ENCODE data around the gene USP33. TPM values are rescaled to one million over a fixed set of nuclear protein-coding genes. Genes with fewer than 3 reads are reported as not detected.
A peak's percentile ranks its signal among the peaks of the same experiment; 100 is the strongest.
"Not testable (repeated sequence)": the region's sequence is repeated elsewhere in the genome, so short reads cannot be mapped to it uniquely, and the experiment has no call there.

USP33 gene
- total and polyA plus RNA-seq, 2 experiments from 2014 or later = 54.2 to 77.6 TPM

DNA sequence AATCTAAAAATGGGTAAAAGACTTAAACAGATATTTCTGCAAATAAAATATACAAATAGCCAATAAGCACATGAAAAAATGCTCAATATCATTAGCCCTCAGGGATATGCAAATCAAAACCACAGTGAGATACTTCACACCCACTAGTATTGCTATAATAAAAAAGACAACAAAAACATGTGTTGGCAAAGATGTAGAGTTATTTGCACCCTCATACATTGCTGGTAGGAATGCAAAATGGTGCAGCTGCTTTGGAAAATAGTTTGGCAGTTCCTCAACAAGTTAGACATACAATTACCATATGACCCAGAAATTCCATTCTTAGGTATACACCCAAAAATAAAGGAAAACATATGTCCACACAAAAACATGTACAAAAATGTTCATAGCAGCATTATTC is 107.4 kb downstream of the USP33 start:
- no peak overlapping the region for H2AFZ ChIP-seq
- H3K4me1 ChIP-seq (ENCODE audit: insufficient read depth) = peaks cover 22% of the 10 kb centered on the region
- H3K4me3 ChIP-seq = no peak overlapping the region
- H3K27me3 ChIP-seq (replicated peaks; ENCODE audit: insufficient read depth) = no peaks in the 10 kb centered on the region
- TF ChIP-seq EZH2phosphoT487 (IDR thresholded peaks at IDR 0.05; ENCODE audit: insufficient read depth, low read depth) (no peak), EZH2 (IDR thresholded peaks at IDR 0.05; ENCODE audit: insufficient read depth, poor library complexity, severe bottlenecking) (no peak)
- peak; percentile 76 for DNase-seq
- peak overlapping the region; percentile 21 for H3K4me2 ChIP-seq (ENCODE audit: unreplicated experiment)
- H3K27ac ChIP-seq = peak overlapping the region; percentile 62
- H3K9me3 ChIP-seq (ENCODE audit: low read depth) = no peaks in the 10 kb centered on the region
- in situ Hi-C loops (cut with MboI) = no loop called here
- no peaks in the 10 kb centered on the region for H4K20me1 ChIP-seq (ENCODE audit: insufficient read depth)
- peaks cover 14% of the 10 kb centered on the region for H3K36me3 ChIP-seq (ENCODE audit: low read depth)
- H3K9me2 ChIP-seq (ENCODE audit: insufficient read depth) = no peaks in the 10 kb centered on the region
- peaks cover 100% of the 10 kb centered on the region for H3K79me2 ChIP-seq (ENCODE audit: insufficient read depth)
- H3K9ac ChIP-seq = no peak overlapping the region
- H3F3A ChIP-seq (ENCODE audit: insufficient read depth) = peaks cover 50% of the 10 kb centered on the region

DNA sequence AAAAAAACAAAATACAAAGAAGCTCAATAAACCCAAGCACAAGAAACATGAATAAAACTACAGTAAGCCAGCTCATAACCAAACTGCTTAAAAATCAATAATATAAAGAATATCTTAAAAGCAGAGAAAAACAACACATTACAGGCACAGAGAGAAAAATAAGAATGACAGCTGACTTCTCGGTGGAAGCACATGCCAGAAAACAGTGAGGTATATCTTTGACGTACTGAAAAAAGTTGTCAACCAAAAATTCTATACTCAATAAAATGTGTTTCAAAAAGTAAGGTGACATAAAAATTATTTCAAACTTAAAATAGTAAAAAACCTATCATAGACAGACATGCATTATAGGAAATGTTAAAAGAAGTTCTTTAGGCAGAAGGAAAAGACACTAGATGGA is 110.5 kb downstream of the USP33 start:
- Histone ChIP-seq H4K20me1 (ENCODE audit: insufficient read depth) (no peaks in the 10 kb centered on the region), H3K27me3 (replicated peaks; ENCODE audit: insufficient read depth) (no peaks in the 10 kb centered on the region), H3K4me2 (ENCODE audit: unreplicated experiment) (no peak overlapping the region), H3F3A (ENCODE audit: insufficient read depth) (peaks cover 34% of the 10 kb centered on the region), H3K4me1 (ENCODE audit: insufficient read depth) (peaks cover 22% of the 10 kb centered on the region), H3K9me3 (ENCODE audit: low read depth) (no peaks in the 10 kb centered on the region), H3K36me3 (ENCODE audit: low read depth) (peaks cover 18% of the 10 kb centered on the region; the same call in 1 of the 2 replicates), H3K27ac (no peak overlapping the region), H3K79me2 (ENCODE audit: insufficient read depth) (peaks cover 100% of the 10 kb centered on the region), H2AFZ (no peak overlapping the region), H3K9me2 (ENCODE audit: insufficient read depth) (no peaks in the 10 kb centered on the region), H3K9ac (no peak overlapping the region), H3K4me3 (no peak overlapping the region)
- TF ChIP-seq EZH2phosphoT487 (IDR thresholded peaks at IDR 0.05; ENCODE audit: insufficient read depth, low read depth) (no peak), EZH2 (IDR thresholded peaks at IDR 0.05; ENCODE audit: insufficient read depth, poor library complexity, severe bottlenecking) (no peak)
- DNase-seq = no peak
- in situ Hi-C loops (cut with MboI) = no loop called here
- WGBS, 2 experiments (ENCODE audit: low coverage in 1 of 2, low lambda C conversion rate in 2 of 2, missing lambda C conversion rate in 2 of 2) = 100% methylated on average over 2 of the region's 2 CpGs

DNA sequence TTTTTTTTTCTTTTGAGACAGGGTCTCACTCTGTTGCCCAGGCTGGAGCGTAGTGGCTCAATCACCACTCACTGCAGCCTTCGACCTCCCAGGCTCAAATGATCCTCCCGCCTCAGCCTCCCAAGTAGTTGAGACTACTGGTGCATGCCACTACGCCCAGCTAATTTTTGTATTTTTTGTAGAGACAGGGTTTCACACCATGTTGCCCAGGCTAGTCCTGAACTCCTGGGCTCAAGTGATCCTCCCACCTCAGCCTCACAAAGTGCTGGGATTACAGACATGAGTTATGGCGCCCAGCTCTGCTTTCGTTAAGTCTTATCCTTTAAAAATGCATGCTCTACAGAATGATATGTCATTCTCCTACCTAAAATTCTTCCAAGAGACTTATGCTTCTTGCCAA is 113.4 kb downstream of the USP33 start:
- H3K27me3 ChIP-seq (replicated peaks; ENCODE audit: insufficient read depth); H3K4me1 ChIP-seq (ENCODE audit: insufficient read depth); H4K20me1 ChIP-seq (ENCODE audit: insufficient read depth); in situ Hi-C loops (cut with MboI); H3K27ac ChIP-seq; H3K4me3 ChIP-seq; H3K9me3 ChIP-seq (ENCODE audit: low read depth); H2AFZ ChIP-seq; DNase-seq; H3K9me2 ChIP-seq (ENCODE audit: insufficient read depth); H3K9ac ChIP-seq; H3K4me2 ChIP-seq (ENCODE audit: unreplicated experiment): not testable (repeated sequence)
- H3K36me3 ChIP-seq (ENCODE audit: low read depth) = peaks cover 32% of the 10 kb centered on the region; the same call in 1 of the 2 replicates
- H3K79me2 ChIP-seq (ENCODE audit: insufficient read depth) = peaks cover 100% of the 10 kb centered on the region
- 98 to 99% methylated on average over 6 of the region's 6 CpGs for WGBS, 2 experiments (ENCODE audit: low coverage in 1 of 2, low lambda C conversion rate in 2 of 2, missing lambda C conversion rate in 2 of 2)
- peaks cover 15% of the 10 kb centered on the region for H3F3A ChIP-seq (ENCODE audit: insufficient read depth)

Other genes with a start within 250 kb of the USP33 start
- 72.6 and 117 TPM in 2 replicates for gene ZZZ3, start 77.2 kb downstream of the USP33 start, total RNA-seq (2014; rRNA removed; shearing (Covaris generic))
- 42.4 and 43.8 TPM in 2 replicates for gene ZZZ3, start 77.2 kb downstream of the USP33 start, polyA plus RNA-seq (2016; fragmentation: Nextera tagmentation; extraction: Ambion mirVana)
- gene MIGA1, start 19.8 kb upstream of the USP33 start, total RNA-seq (2014; rRNA removed; shearing (Covaris generic)) = 11.6 and 15.4 TPM in 2 replicates
- gene MIGA1, start 19.8 kb upstream of the USP33 start, polyA plus RNA-seq (2016; fragmentation: Nextera tagmentation; extraction: Ambion mirVana) = 13.6 and 14.4 TPM in 2 replicates
- gene NEXN, start 128.8 kb upstream of the USP33 start, total RNA-seq (2014; rRNA removed; shearing (Covaris generic)) = 11.4 and 17.2 TPM in 2 replicates
- 69.0 and 70.4 TPM in 2 replicates for gene NEXN, start 128.8 kb upstream of the USP33 start, polyA plus RNA-seq (2016; fragmentation: Nextera tagmentation; extraction: Ambion mirVana)
- 59.1 and 69.9 TPM in 2 replicates for gene FUBP1, start 219.2 kb upstream of the USP33 start, total RNA-seq (2014; rRNA removed; shearing (Covaris generic))
- 48.4 and 52.2 TPM in 2 replicates for gene FUBP1, start 219.2 kb upstream of the USP33 start, polyA plus RNA-seq (2016; fragmentation: Nextera tagmentation; extraction: Ambion mirVana)
- gene DNAJB4, start 245.1 kb upstream of the USP33 start, total RNA-seq (2014; rRNA removed; shearing (Covaris generic)) = 125 and 133 TPM in 2 replicates
- 147 and 151 TPM in 2 replicates for gene DNAJB4, start 245.1 kb upstream of the USP33 start, polyA plus RNA-seq (2016; fragmentation: Nextera tagmentation; extraction: Ambion mirVana)